NCI-H2227 treated with DMSO at 0.1 percent for 48 hours (cell line): ENCODE results near the gene DCP1A.
"Not testable (repeated sequence)": the region's sequence is repeated elsewhere in the genome, so short reads cannot be mapped to it uniquely, and the experiment has no call there.

Experiments used
- DNase-seq: peaks from one replicate; lab custom pipeline; 2025; lab: John Stamatoyannopoulos, UW

The DCP1A gene

DNA sequence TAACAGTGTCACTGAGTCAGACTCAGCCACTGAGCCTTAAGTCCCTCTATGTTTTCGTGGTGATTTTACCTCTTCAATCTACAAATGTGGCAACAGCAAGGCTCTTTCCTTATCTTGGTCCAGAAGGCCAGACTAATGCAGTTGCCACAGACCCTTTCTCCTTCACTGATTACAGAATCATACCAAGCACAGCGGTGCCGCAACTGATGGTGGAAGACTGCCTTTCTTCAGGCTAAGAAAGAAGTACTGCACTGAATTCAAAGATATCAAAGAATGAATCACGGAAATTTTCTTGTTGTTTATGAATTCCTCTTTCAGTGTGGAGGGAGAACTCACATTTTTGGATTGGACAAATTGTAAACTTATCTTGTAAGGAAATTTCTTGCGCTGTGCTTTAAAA, 18.6 kb downstream of the DCP1A start:
- no peak for DNase-seq

DNA sequence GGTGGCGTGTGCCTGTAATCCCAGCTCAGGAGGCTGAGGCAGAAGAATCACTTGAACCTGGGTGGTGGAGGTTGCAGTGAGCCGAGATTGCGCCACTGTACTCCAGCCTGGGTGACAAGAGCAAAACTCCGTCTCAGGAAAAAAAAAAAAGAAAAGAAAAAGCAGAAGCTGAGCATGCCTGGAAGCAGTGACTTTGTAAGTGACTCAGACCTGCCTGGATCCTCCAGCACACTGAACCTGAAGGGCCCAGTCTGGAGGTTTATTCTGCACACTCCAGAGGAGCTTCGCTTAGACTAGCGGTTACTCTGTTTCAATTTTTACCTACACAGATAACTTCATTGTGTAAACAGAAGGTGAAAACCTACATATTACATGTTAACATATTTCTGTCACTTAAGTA, 19.4 kb downstream of the DCP1A start:
- not testable (repeated sequence) for DNase-seq

GRCh38 chr3:53324105-53324504, 23.2 kb downstream of the DCP1A start:
- no peak for DNase-seq

DNA sequence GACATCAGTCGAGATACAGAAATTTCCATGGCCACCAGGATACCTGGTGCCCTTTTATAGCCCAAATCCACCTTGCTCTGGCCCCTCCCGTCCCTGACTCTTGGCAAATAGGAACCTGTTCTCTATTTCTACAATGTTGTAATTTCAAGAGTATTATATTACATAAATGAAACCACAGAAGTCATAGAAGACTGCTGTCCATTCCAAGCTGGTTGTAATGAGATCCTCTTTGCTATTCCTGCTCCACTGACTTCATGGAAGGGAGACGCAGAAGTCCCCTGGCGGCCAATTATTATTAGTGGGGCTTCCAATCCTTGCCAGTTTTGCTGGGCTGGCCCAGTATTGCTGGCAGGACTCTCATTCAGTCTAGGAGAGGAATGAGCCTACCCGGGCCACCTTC, 26.6 kb downstream of the DCP1A start:
- no peak for DNase-seq

DNA sequence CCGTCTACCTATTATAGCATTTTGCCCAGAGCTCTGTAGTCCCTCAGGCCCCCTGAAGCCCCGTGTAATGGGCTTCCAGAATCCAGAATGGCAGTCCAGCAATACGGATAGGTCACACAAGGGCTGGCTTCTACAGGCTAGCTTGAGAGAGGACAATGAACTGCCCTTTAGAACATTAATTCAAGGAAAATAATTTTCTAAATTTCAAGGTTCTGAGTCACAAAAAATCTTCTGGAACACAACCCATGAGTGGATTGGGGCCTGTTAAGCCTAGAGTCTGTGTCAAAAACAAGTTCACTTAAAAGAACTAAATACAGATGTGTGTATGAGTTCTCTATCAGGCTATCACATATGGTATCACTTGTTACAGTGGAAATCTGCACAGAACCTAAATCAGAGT, 28.8 kb downstream of the DCP1A start:
- DNase-seq: no peak

DNA sequence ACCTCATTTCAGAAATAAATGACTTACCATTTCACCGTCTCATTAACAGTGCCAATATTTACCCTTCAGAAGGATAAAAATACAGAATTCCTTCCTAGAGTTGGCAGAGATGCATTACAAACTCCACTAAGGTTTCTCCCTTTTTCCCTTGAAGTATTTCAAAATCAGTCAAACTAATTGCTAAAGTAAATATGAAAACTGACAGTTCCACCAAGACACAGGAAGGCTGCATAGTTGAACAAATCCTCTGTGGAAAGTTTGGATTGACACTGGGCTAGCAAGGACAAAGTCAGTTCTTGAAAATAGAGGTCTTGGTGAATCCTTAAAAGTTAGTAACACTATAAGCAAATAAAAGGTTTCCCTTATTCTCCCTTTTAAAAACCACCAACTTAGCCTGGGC, 34.5 kb downstream of the DCP1A start:
- no peak for DNase-seq

DNA sequence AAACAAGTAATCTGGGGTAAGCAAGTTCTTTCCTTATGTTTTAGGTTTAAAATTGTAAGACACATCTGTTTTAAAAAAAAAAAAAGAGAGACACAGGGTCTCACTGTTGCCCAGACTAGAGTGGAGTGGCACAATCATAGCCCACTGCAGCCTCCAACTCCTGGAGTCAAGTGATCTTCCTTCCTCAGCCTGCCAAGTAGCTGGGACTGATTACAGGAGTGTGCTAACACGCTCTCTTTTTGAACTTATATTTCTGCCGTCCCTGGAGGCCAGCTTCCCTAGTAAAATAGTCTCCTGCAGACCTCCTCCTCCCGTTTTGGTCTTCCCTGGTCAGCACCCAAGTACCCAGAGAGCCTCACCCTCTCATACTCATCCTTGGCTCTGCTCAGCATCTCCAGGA, 35.5 kb downstream of the DCP1A start:
- no peak for DNase-seq

DNA sequence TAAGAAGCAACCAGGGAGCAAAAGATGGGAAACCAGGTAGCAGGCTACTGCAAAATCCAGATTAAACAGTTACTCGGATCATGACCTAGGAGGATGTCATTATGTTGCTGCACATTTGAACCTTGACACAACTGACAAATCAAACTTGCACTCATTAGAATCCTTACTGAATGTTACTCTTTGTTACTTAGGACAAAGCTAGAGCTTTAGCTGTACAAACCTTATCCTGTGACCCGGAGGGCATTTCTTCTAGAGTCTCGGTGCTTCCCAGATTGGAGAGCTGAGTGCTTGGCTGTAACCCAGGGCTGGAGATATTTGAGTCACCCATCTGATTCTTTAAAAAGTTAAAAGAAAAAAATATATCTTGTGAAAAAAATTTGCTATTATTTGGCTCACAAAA, 43.4 kb downstream of the DCP1A start:
- DNase-seq: no peak

DNA sequence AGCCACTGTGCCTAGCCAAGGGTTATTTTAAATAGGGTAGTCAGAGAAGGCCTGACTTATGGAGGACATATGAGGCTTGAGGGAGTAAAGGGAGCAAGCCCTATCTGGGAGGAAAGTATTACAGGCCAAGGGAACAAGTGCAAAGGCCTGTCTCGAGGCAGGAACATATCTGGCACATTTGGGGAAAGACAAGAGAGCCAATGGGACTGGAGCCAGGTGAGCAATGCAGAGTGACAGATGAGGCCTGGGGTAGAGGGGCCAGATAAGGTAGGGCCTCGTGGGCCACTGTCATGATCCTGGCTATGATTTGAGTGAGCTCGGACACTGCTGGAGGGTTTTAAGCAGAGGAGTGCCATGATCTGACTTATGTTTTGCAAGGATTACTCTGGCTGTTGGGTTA, 43.8 kb downstream of the DCP1A start:
- no peak for DNase-seq

DNA sequence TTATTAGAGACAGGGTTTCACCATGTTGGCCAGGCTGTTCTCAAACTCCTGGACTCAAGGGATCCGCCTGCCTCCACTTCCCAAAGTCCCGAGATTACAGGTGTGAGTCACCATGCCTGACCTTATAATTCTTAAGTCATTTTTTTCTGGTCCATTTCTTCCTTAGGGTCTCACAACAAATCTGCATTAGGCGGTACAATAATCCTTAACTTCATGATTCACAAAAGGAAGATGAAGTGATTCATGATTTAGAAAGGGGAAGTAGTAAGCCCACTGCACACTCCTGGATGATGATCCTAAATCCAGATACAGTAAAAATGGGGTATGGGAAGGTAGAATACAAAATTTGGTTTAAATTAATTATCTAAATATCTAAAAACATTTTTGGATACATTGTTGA, 46.5 kb downstream of the DCP1A start:
- DNase-seq: no peak

- peak; percentile 37 for DNase-seq
Observed at GRCh38 chr3:53299611-53300023, 47.7 kb downstream of the DCP1A start.

- no peak for DNase-seq
Observed at GRCh38 chr3:53295410-53295809, 51.9 kb downstream of the DCP1A start.

DNA sequence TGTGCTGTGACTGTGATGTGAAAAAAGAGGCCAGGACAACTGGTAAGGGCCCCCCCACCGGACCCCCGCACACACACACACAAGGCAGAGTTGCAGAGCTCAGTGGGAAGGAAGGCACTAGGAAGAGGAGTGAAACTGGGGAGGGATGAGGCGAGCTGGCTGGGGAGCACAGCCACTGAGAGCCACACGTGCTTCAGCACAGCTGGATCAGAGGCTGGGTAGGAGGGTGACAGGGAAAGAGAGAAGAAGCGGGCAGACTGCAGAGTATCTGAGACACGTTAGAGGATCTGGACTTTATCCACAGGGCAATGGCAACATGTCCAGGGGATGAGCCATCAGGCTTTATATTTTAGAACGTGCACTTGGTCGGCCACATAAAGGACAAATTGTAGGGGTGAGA, 53.5 kb downstream of the DCP1A start:
- DNase-seq: no peak

DNA sequence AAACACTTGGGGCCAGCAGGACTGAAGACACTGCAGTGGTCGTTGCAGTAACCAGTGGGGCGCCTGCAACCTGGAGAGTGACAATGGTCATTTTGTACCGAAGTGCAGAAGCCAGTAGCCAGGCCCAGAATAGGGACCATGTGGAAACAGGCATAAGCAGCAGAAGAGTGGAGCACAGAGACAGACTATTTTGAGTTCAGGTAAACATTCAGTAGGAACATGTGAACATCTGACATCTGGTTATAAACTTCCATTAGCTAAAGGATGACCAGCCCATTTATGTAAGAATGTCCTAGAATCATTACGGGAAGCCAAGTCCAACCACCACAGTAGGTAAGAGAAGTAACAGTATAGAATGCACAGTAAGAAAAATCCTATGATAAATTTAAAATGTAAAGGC, 59.1 kb downstream of the DCP1A start:
- DNase-seq: no peak

DNA sequence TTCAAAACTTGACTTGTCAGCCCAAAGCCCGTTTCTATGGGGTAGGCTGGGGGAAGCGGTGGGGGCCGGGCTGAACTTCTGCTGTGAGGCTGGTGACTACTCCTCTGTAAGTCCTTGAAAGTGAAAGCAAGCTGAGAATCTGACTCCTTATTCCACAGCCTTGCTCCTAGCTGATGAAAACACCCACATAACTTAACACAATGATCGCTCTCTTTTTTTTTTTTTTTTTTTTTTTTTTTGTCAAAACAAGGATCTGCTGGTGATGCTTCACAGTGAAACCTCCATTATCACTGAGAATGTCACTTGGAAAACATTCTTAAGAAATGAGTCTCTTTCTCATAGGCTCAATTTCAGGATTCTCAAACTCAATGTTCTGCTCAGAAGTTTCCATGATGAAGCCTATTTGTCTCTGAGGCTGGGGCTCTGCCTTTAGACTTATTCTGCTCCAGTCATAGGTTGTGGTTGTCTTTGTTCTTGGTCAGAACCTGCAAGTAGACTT, 60.2 kb downstream of the DCP1A start:
- no peak for DNase-seq

- no peak for DNase-seq
Observed at GRCh38 chr3:53286727-53287126, 60.6 kb downstream of the DCP1A start.

GRCh38 chr3:53282581-53282980, 64.8 kb downstream of the DCP1A start:
- DNase-seq: no peak

DNA sequence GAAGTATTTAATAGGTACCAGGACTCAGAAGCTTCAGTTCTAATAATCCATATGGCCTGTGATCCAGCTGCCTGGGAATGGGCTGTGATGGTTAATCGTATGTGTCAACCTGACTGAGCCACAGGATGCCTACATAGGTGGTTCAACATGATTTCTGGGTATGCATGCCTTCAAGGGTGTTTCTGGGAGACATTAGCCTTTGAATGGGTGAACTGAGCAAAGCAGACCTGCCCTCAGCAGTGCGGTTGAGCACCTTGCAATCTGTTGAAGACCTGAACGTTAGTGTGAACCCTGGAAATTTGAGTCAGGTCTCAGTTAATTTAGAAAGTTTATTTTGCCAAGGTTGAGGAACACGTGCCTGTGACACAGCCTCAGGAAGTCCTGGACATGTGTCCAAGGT, 68.7 kb downstream of the DCP1A start:
- no peak for DNase-seq

GRCh38 chr3:53274938-53275605, 72.3 kb downstream of the DCP1A start:
- no peak for DNase-seq

GRCh38 chr3:53273146-53273670, 74.1 kb downstream of the DCP1A start:
- DNase-seq: no peak

DNA sequence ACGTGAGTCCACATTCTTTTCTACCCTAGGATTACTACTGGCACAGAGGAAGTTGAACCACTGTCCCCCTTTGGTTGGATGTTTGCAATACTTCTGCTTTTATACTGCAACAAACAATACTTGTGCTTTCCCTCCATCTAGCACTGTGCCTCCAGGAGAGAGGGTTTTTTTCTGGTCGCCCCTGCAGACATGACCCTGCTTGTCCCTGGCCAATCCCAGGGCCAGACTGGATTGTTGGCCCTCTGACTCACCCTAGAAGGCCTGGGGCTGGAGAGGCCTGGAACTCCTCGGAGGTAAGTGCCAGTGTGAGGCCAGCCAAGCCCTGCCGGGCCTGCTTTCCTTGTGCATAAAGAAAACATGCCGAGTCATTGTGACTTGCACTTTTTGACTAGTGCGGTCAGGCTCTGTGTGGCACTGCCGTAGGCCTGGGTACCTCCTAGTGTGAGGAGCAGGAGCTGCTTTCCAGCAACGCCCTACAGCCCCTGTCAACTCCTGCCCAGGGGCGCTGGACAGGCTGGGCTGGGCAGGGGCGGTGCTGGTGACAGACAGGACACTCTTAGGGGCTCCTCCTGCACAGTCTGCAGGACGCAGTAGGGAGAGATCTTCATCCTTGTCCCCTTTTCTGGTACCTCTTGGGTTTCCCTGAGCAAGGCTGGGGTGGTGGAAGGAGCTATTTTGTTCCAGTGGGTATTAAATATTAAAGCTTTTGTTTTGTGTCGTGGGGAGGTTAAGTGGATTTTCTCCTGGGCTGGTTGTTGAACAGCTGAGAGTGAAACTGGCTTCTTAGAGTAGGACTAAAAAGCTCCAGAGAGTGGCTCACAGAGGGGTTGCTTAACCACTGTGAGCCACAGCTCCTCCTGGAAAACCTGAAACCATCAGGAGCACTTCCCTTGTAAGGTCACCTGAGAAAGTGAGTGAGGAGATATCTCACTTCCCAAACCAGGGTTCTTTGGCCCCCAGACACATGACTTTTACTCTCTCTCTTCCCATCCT, 77.2 kb downstream of the DCP1A start:
- peak; percentile 47 for DNase-seq

DNA sequence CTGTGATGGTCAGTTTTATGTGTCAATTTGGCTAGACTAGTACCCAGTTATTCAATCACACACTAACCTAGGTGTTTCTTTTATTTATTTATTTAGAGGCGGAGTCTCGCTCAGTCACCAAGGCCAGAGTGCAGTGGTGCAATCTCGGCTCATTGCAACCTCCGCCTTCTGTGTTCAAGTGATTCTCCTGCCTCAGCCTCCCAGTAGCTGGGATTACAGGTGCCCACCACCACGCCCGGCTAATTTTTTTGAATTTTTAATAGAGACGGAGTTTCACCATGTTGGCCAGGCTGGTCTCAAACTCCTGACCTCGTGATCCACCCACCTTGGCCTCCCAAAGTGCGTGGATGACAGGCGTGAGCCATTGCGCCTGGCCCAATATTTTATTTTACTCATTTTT, 78.2 kb downstream of the DCP1A start:
- not testable (repeated sequence) for DNase-seq

DNA sequence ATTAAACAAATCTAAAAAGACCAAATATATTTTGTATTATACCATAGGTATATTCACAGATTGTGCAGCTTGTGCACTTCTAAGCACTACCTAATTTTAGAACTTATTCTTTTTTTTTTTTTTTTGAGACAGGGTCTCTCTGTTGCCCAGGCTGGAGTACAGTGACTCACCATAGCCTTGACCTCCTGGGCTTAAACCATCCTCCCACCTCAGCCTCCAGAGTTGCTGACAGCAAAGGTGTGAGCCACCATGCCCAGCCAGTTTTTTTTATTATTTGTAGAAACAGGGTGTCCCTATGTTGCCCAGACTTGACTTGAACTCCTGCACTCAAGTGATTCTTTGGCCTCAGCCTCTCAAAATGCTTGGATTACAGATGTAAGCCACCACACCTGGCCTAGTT, 79.6 kb downstream of the DCP1A start:
- no peak for DNase-seq
